Germinal center (tissue), 1 donor: Measurements from ENCODE around the gene TOPORS.
"Not testable (repeated sequence)": the region's sequence is repeated elsewhere in the genome, so short reads cannot be mapped to it uniquely, and the experiment has no call there.

Experiments
- DNase-seq: peaks from one replicate; pipeline ENCODE4 v3.0.0; 2012; ENCODE audit warnings: mixed read lengths, low spot score

TOPORS gene

DNA sequence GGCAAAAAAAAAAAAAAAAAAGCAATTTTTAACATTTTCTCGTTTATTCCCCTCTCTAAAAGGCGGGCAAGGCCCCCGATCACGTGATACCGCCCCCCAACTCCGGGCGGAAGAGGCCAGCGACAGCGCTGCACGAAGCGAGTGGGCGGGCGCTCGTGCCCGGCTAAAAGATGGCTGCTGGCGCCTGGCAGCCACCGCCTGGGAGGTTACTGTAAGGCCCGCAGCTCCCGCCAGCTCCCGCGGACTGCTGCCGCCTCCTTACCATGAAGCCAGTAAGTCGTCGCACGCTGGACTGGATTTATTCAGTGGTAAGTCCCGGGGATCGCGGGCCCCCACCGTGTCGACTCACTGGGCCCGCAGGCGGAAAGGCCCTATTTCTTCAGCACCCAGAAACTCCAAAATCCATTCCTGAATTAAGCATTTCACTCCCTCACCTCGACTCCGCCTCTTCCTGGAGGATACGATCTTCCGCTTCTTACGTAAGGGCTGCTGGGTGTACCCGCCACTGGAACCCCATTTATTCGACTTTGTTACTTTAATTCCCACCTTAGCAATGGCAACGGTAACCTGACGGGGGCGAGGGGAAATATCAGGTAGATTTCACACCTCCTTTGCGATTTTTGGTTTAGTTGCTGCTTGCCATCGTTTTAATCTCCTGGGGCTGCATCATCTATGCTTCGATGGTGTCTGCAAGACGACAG is at the start of gene TOPORS, which contains the start of gene SMIM27:
TSS of gene TOPORS (minus strand) at position 415 of the 701 bp plus-strand sequence. CDS start at position 265, 150 bp downstream.
TSS of gene SMIM27 (plus strand) at position 156 of the 701 bp plus-strand sequence. CDS start at position 264, 108 bp downstream.
- DNase-seq = peak; percentile 92

DNA sequence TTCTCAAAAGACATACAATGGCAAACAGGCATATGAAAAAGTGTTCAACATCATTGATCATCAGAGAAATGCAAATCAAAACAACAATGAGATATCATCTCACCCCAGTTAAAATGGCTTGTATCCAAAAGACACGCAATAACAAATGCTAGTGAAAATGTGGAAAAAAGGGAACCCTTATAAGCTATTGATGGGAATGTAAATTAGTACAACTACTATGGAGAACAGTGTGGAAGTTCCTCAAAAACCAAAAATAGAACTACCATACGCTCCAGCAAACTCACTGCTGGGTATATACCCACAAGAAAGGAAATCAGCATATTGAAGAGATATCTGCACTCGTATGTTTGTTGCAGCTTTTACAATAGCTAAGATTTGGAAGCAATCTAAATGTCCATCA is 46.6 kb upstream of the TOPORS start:
- not testable (repeated sequence) for DNase-seq

DNA sequence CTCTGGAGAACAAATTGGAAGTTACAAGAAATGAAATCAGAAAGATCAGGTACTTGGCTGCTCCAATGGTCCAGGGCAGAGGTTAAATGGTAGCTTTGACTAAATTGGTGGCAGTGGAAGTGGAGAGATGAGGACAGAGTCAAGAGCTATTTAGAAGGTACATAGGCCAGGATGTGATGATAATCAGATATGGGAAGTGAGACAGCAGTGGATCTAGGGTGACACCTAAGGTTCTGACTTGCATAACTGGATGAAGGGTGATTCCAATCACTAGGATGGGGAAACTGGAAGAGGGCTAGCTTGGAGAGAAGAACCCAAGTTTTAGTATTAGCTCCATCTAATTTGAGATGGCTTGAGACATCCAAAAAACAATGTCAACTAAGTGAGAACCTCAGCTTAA is 44.5 kb upstream of the TOPORS start:
- DNase-seq = no peak

DNA sequence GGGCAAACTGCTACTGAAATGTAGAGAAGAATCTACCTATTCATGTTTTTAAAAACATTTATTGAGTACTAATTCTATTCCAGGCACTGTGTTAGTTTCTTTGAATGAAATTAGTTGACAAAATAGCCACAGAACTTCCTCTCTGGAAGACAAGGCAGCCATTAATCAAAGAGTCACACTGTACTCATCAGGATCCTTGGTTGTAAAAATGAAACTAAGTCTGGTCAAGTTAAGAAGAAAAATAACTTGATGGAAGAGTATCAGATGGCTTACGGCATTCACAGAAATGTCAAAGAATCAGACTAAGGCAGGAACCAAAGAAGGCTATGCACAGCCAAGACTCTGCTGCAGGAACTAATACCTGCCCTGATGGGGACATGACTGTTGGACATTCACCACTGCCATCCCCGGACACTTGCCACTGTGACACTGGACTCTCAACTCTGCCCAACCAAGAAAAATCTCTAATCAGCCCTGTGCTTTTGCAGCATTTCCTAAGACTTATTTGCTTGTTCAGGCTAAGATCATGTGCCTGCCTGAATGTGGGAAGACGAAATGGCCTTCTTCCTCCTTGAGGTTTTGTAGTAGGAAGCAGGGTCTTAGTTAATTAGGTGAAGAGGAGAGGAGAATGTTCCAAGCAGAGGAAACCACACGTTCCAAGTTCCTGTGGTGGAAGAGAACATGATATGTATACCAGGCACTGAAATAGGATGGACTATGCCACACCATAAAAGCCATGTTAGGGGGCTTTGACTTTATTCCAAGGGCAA is 43.9 kb upstream of the TOPORS start:
- DNase-seq = no peak

DNA sequence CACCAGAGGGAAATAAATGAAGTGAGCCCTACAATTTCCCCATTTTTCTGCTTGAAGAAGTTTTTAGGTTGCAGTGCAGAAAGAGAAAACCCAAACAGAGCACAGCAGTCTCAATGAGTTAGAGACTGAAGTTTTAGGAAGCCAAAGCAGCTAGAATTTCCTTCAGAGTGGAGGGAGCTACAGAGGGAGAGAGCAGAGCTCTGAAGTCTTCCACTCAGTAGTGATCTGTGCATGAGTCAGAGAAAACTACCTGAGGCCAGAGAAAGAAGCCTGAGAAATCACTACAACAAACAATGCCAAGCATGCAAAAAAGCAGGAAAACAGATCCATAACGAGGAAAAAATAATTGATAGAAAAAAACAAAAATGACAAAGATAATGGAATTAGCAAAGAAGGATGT is 38.5 kb upstream of the TOPORS start:
- DNase-seq = no peak

DNA sequence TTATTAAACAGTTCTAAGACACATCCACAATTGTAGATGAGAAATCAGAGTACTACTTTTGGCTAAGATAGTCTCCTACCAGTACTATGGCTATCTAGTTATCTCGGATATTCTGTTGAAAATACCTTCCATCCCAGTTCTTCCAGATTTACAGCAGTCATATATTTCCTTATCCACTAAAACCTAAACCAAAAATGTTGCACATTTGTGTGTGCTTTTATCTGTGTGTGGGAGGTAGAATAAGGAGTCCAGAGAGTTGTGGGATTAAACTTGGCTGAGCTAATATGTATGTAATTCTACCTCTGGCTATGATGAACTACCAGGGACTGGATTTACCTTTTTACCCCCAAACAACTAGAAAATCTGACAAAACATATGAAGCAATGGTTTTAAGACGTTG is 38.1 kb upstream of the TOPORS start:
- DNase-seq = no peak

DNA sequence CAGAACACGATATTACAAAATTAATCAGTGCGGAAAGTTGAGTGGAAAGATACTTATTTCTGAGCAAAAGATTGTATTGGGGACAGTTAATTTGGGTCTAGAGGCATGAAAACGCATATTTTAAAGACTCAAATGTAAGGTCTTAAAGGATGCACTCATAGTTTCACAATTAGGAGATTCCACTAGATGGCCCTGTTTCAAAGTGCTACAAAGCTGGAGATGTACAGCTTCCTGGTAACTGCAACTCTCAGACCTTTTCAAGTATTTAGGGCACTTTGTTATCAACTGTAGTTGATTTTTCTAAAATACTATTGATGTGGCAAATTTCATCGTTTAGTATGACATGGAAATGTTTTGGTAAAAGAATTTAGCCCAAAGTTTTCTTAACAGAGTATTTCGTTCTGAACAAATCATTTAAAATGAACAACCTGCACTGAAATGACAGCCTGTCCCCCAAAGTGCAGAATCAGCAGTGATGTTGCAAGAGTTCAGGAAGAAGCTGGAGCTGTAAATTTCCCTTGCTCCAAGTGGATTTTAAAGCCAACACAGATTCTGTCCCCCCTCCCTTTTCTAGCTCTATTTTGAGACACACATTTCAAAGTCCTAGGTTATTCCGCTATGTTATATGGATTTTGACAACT is 36.8 kb upstream of the TOPORS start:
- DNase-seq = peak; percentile 29

DNA sequence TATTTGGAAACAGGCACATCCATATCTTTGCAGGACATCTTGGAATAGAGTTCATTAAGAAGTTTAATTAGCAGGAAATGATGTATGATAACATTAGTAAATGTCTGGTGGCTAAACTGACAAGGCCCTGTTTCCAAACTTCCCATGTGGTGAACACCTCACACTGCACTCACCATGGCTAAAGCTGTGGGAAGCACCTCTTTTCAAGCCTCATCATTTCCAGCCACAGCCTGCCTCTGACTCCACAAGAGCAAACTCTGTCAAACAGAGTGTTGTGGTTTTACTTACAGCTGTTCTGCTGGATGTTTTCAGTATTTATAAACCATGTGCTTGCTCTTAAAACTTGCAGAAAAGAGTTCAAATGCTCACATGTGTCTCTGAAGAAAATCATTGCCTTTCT is 35.5 kb upstream of the TOPORS start:
- DNase-seq = no peak

DNA sequence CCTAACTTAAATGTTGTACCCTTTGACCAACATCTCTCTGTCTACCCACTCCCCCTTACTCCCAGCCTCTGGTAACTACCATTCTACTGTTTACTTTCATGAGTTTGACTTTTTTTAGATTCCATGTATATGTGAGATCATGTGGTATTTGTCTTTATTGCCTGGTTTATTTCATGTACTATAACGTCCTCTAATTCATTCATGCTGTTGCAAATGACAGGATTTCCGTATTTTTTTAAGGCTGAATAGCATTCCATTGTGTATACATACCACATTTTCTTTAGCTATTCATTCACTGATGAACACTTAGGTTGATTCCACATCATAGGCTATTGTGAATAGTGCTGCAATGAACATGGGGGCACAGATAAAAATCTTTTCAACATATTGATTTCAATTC is 32.4 kb upstream of the TOPORS start:
- no peak for DNase-seq

DNA sequence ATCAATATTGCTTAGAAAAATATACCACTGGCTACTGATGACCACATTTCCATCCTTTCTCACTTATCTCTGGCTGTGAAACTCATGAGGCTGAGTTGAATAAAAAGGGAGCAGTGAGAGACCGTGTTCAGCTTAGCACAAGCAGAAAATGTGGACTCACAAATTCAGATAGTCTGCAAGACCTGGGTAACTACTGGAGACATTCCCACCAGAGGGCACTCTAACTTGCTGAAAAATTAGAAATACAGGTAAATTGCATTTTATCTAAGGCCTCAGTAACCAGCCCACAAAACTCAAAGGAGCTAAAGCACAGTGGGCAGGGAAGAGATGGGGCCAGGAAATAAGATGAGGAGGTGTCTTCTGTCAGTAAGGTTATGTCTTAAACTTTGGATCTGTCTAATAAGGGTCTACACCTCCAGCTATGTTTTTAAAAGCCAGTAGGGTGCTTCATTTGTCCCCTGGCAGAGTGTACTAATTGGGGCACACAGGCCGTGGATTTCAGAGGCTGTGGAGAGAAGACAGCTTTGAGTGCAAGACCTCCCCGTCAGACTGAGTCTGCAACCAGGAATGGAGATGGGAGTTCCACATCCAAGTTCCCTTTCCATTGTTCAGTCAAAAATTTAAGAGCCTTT is 29.2 kb upstream of the TOPORS start:
- peak; percentile 30 for DNase-seq

DNA sequence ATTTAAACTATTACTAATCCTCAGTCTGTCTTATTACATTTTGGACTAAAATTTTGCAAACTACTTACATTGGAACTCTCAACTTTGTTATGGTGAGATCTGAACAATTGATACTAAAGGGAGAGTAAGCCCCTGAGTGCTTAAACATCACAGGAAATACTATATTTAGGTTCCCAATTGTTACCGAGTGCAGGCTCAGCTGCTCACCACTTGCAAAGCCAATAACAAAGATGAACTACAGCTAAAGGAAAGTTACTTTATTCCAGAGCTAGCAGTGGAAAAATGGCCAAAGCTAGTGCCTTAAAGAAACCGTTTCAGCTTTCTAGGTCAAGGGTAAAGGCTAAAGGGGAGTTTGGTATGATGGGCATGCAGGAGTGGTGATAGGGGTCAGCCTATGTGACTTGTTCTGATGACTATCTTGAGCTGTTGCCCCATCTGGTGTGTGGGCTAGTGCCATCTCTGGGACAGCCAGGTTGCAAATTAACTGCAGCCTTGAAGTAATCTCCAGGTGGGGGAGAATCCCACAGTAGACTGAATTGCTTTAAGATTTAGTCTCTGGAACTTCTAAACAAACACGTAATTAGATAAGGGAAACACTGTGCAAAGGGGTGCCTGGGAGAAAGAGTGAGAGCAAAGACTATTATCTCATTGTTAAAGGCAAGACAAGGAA is 28.4 kb upstream of the TOPORS start:
- DNase-seq = no peak

DNA sequence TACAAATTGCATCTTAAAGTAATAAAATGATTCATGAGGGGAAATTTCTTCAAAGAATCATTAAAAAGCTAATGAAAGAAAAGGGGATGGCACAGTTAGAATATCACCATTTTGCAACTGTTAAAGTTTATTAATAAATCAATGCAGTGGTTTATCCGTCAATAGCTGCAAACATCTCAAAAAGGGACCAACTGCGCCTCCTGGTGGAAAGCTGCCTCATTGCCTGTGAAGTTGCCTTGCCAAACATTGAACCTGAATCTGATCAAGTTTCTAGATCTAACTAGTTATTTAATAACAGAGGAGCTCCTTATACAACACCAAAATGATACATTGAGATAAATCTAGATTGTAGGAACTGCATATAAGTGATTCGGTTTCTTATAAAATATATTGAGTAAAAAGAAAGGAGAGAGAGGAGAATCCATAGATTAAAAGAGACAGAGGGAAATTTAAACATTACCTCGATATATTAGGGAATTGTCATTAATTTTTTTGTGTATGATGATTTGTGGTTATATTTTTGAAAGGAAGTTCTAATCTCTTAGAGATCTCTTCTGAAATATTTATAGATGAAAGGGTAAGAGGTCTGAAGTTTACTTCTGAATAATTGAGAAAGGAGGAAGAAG is 27.4 kb upstream of the TOPORS start:
- peak; percentile 39 for DNase-seq

DNA sequence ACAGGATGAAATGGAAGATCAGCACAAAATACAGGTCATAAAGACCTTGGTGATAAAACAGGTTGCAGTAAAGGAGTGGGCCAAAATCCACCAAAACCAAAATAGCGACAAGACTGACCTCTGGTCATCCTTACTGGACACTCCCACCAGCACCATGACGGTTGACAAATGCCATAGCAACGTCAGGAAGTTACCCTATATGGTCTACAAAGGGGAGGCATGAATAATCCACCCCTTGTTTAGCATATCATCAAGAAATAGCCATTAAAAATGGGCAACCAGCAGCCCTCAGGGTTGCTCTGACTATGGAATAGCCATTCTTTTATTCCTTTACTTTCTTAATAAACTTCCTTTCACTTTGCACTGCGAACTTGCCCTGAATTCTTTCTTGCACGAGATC is 26.6 kb upstream of the TOPORS start:
- no peak for DNase-seq

DNA sequence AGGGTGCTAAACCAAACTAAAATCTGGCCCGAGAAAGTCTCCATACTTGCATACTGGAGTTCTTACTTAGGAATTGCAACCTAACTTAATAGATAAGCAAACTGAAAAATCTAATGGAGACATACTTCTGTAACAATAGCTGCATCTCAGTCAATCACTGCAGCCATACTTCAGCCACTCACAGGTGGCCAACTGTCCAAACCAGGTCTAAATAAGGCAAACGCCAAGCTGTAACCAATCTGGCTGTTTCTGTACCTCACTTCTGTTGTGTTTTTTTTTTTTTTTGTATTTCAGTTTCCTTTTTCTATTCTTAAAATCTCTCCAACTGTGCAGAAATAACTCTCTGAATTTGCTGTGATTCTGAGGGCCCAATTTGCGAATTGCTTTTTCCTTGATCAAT is 24.9 kb upstream of the TOPORS start:
- DNase-seq = no peak

DNA sequence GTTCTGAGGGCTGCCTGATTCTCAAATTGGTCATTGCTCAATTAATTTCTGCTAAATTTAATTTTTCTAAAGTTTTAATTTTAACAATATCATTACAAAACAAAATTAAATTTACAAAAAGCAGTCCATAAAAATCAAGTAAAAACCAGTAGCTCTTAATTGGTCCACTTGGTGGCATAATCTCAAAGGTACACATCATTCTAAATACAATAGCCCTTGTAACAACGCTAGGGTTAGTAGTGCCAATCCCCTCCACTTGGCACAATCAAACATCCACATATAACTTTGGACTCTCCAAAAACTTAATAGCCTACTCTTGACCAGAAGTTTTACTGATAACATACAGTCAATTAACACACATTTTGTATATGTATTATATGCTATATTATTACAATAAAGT is 22.5 kb upstream of the TOPORS start:
- DNase-seq = no peak

DNA sequence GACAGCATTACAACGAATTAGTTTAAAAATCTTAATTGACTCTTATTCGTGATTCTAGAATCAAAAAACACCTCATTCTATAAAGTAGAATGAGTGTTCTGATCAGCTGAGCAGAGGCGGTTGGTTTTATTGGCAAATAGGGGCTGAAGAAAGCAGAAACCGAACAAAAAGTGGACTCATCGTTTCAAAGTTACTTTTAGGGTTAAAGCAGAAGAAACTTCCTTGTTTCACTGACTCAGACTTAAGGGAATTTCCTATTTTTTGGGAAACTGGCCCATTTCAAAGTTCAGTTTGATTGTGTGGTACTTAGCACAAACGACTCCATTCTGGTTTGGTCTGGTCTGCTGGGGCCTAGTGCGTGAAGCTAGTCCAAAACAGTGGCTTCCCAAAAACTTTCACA is 21.4 kb upstream of the TOPORS start:
- no peak for DNase-seq

DNA sequence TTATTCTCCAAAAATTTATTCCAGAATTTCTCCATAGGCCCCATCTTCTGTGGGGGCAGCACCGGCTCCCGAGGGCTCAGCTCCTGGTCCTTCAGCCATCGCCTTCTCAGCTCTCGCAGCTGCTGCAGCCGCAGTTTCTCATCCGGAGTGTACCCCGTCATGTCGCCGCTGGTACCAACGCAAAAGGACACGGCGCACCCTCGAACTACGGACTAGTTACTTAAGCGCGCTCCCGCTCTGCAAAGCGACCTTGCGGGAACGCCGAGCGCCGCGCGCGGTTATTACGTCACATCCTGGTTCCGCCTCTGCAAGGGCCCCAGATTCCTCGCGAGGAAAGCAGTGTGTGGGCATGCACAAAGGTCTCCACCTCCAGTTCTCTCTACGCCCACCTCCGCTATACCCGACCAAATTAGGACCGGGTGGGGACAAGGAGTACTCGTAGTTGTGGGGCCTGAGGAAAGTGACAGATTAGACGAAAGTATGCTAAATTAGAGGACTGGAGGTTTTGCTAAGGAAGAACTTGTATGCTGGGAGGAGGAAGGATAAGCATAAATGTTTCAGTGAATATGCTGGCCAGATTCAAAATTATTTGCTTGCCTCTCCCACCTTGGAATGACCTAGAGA is 20.6 kb upstream of the TOPORS start, which contains the start of gene NDUFB6:
TSS of gene NDUFB6 (minus strand) at position 260 of the 624 bp plus-strand sequence. CDS start at position 161, 99 bp downstream.
- peak; percentile 89 for DNase-seq

DNA sequence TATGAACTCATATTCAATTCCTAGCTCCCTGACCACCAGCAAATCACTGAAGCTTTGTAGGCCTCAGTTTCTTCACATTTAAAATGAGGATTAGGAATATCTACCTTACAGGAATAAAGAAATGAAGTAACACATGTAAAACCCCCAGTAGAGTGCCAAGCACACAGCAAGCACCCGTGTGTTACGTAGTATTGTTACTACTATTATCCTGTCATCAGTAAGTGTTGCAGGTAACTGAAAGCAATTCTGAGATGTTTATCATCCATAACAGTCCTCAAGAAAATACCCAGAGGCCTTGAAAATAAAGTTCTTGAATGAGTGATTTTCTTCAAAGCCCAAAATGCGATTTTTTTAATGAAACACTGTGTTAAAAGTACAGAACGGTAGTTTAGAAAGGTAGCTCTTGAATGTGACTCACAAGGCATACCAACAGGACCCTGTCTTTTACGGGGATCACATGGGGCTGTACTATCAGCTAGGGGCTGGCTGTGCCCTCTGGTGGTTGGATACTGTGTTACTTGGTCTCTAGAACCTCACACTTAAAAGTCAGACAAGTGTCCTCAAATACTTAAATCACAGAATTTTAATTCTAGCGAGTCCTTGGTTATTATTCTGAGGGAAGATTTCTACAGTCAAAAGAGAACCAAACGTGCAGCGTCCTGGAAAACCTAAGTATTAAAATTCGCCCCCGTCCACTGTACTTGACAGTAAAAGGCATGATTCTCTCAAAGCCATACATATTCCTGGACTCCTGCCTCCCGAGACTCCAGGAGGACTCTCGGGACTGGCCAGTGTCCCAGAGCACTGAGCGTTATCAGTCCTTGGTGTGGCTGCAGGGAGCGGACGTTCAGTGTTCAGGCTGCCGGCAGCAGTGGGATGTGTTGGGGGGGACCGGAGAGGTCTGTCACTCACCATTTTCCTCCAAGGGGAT is 19.8 kb upstream of the TOPORS start:
- peak; percentile 86 for DNase-seq

DNA sequence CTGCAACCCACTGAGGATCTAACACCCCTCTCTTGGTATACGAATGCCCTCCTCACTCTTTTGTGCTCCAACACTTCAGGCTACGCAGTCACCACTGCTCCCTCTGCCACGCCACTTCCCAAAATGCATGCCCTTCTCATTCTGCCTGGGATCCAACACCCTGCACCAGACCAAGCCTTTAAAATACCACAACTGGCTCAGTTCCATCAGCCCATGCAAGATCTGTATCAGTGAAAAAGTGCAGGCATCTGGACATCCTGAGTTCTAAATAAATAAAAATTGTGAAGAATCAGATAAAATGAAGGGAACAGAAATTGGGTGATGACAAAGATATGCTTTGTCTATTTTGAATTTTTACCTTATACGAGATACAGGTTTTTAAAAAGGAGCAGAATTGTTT is 17.9 kb upstream of the TOPORS start:
- no peak for DNase-seq

DNA sequence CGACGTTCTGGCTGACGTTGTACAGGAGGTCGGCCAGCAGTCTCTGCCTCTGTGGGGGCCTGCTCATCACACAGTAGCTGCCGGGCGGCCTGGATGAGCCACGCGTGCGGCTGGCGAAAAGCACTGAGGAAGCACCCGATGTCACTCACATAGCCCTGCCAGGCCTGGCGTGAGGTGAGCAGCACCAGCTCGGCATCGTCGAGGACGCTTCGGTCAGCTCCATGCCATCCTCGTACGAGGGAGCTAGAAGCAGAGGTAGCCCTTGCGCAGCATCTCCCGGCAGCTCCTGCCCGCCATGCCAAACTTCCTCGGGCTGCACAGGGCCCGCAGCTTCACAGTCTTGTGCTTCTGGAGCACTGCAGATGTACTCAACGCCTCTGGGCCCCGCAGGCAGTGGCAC is 14.4 kb upstream of the TOPORS start:
- no peak for DNase-seq
